Nucleus accumbens (tissue), 56 donors: Measurements from ENCODE around the gene PTPRM.
A peak's percentile ranks its signal among the peaks of the same experiment; 100 is the strongest.

Experiments used
- DNase-seq, 56 donors: peaks; one replicate each; lab custom pipeline; 2025; lab: John Stamatoyannopoulos, UW

The PTPRM gene

GRCh38 chr18:7566567-7567473, at the start of gene PTPRM:
PTPRM (plus strand) TSS chr18:7567316; CDS start chr18:7567819, 503 bp downstream.
- DNase-seq = peak in 55 of 56 donors; percentile 5 to 88 (median 72)

- no peak for DNase-seq
These were observed 49.3 kb upstream of the PTPRM start for GRCh38 chr18:7517852-7518251.

- DNase-seq = no peak
These were observed 46.8 kb upstream of the PTPRM start for GRCh38 chr18:7520200-7520785.

GRCh38 chr18:7521226-7521856, 45.8 kb upstream of the PTPRM start:
- DNase-seq = no peak

GRCh38 chr18:7523772-7524171, 43.3 kb upstream of the PTPRM start:
- no peak for DNase-seq

GRCh38 chr18:7524786-7525185, 42.3 kb upstream of the PTPRM start:
- DNase-seq = no peak

GRCh38 chr18:7532942-7533341, 34.2 kb upstream of the PTPRM start:
- DNase-seq = no peak

GRCh38 chr18:7535436-7536205, 31.5 kb upstream of the PTPRM start:
- no peak for DNase-seq

- DNase-seq = no peak
These were observed 30.0 kb upstream of the PTPRM start for GRCh38 chr18:7537145-7537544.

GRCh38 chr18:7541835-7542234, 25.3 kb upstream of the PTPRM start:
- DNase-seq = no peak

- no peak for DNase-seq
These were observed 22.4 kb upstream of the PTPRM start for GRCh38 chr18:7544686-7545085.

GRCh38 chr18:7545734-7546133, 21.4 kb upstream of the PTPRM start:
- no peak for DNase-seq

- peak in 8 of 56 donors; percentile 0 to 20 (median 10) for DNase-seq
These were observed 18.9 kb upstream of the PTPRM start for GRCh38 chr18:7548221-7548620.

GRCh38 chr18:7548721-7549120, 18.4 kb upstream of the PTPRM start:
- no peak for DNase-seq

- DNase-seq = no peak
These were observed 9.1 kb upstream of the PTPRM start for GRCh38 chr18:7557973-7558372.

GRCh38 chr18:7558769-7559168, 8.3 kb upstream of the PTPRM start:
- DNase-seq = no peak

- no peak for DNase-seq
These were observed 7.3 kb upstream of the PTPRM start for GRCh38 chr18:7559709-7560319.

GRCh38 chr18:7561909-7562460, 5.1 kb upstream of the PTPRM start:
- DNase-seq = no peak

- no peak for DNase-seq
These were observed 4.6 kb upstream of the PTPRM start for GRCh38 chr18:7562491-7562890.

GRCh38 chr18:7565677-7566076, 1.4 kb upstream of the PTPRM start:
- DNase-seq = no peak
